NCI-H1436 (cell line): ENCODE measurements around the gene SRY.
"Not testable (repeated sequence)": the region's sequence is repeated elsewhere in the genome, so short reads cannot be mapped to it uniquely, and the experiment has no call there.

Experiments
- DNase-seq: peaks from one replicate; lab custom pipeline; 2025; lab: John Stamatoyannopoulos, UW

The SRY gene

GRCh38 chrY:2787600-2787999, at the start of gene SRY:
Gene SRY, minus strand, starts transcription at chrY:2787682. Its CDS starts 79 bp downstream, at chrY:2787603.
- no peak for DNase-seq

GRCh38 chrY:2837078-2837477, 49.6 kb upstream of the SRY start:
- no peak for DNase-seq

DNA sequence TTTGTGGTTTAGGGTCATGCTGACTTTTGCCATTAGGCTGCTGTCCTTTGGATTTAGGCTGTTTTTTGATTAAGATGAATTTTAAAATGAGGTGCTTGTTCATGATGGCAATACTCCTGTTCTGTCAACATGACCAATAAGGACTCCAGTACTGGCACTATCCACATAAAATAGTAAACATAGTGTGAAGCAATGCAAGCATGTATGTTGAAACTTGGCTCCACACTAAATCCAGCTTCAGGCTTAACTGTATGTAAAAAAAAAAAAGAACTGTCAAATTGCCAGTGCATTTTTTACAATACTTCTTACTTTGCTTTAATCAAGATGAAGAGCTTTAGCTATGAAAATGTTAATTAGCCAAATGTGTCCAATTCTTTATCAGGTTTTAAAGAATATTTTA, 47.7 kb upstream of the SRY start:
- DNase-seq = no peak

DNA sequence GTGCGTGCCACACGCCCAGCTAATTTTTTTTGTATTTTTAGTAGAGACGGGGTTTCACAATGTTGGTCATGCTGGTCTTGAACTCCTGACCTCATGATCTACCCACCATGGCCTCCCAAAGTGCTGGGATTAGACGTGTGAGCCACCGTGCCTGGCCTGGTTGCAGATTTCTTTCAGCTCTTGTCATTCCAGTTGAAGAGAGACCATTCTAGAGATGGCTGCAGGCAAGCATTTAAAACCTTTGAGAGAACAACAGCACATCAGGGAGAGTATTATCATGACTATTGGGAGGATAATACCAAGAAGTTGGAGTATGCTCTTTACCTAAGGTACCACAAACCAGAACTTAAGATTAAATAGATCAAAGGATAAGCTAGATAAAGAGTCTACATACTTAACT, 41.0 kb upstream of the SRY start:
- DNase-seq = no peak

DNA sequence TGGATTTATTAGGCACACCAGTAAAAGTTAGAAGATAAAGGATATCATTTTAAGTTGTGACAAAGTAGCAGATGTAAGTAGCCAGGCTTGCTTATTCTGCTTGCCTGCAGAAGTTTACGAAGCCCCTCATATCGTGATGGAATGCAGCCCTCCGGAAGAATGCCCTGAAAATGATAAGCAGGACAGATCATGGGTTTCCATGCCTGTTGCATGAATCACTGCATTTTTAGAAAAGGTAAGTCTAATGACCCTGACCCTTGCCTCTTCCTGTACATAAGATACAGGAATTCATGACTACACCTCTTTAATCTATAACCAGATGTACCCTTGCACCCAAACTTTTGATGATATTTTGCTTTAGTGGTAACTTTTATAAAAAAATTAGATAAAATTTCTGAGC, 37.0 kb upstream of the SRY start:
- no peak for DNase-seq

DNA sequence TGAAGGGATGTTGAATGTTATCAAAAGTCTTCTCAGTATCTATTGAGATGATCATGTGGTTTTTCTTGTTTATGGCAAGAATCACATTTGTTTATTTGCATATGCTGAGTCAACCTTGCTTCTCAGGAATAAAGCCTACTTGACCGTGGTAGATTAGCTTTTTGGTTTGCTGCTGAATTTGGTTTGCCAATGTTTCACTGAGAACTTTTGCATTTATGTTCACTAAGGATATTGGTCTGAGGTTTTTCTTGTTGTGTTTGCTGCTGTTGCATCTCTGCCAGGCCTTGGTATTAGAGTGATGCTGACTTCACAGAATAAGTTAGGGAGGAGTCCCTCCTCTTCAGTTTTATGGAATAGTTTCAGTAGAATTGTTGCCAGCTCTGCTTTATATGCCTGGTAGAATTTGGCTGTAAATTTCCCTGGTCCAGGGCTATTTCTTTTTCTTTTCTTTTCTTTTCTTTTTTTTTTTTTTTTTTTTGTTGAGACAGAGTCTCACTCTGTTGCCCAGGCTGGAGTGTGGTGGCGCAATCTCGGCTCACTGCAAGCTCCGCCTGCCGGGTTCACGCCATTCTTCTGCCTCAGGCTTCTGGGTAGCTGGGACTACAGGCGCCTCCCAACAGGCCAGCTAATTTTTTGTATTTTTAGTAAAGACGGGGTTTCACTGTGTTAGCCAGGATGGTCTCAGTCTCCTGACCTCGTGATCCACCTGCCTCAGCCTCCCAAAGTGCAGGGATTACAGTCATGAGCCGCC, 29.8 kb upstream of the SRY start:
- DNase-seq = not testable (repeated sequence)

DNA sequence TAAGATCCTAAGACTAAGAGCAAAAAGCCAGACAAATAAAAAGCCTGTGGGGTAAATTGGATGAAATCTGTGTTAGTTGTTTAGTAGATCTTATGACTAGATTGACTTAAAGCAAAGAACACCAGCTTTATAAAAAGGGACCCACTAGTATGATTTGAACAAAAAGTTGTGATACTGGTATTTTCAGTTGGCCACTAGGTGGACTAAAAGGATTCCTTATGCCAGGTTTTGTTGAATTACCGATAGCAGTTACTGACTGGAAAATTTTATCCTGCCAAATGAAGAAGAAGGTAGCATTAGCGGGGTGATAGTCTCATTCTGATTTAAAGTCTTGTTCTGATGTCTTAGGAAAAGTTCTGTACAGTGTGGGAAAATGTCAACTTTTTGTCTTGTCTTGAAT, 12.8 kb upstream of the SRY start:
- no peak for DNase-seq

DNA sequence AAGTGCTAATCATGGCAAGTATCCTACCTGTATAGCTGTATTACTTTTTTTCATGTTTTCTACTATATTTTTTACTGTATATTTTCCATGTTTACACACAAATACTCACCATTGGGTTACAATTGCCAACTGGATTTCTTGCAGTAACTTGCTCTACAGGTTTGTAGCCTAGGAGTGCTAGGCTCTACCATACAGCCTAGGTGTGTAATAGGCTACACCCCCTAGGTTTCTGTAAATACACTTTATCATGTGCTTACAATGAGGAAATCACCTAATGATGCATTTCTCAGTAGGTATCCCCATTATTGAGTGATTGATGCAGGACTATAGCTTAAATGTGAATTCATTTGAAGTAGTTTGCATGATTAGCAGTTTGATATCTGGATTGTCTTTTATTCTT, 10.5 kb upstream of the SRY start:
- no peak for DNase-seq

- DNase-seq = no peak
These were observed 9.6 kb upstream of the SRY start for GRCh38 chrY:2796977-2797523.

GRCh38 chrY:2789756-2790155, 2.3 kb upstream of the SRY start:
- DNase-seq = no peak

- no peak for DNase-seq
These were observed 488 bp downstream of the SRY start for GRCh38 chrY:2786876-2787512.
